HG03571 (cell line): Measurements from ENCODE around the gene KPNB1.

Experiments used
- ATAC-seq: cut with Tn5 transposase; IDR thresholded peaks from one replicate; pipeline ENCODE4 v1.9.1; 2021; ENCODE audit not compliant: unreplicated experiment

KPNB1 gene

GRCh38 chr17:47696717-47697642 lies 47.3 kb downstream of the KPNB1 start:
- no peak for ATAC-seq

GRCh38 chr17:47697906-47698711 lies 48.4 kb downstream of the KPNB1 start:
- ATAC-seq, result no peak

- ATAC-seq, result no peak
Observed at GRCh38 chr17:47698749-47699535, 49.2 kb downstream of the KPNB1 start.

- ATAC-seq, result no peak
Observed at GRCh38 chr17:47699536-47699840, 49.8 kb downstream of the KPNB1 start.

- ATAC-seq, result no peak
Observed at GRCh38 chr17:47700471-47701449, 51.0 kb downstream of the KPNB1 start.

- ATAC-seq, result no peak
Observed at GRCh38 chr17:47701608-47702007, 51.9 kb downstream of the KPNB1 start.

- ATAC-seq, result no peak
Observed at GRCh38 chr17:47702391-47702995, 52.8 kb downstream of the KPNB1 start.

GRCh38 chr17:47703191-47703591 lies 53.5 kb downstream of the KPNB1 start:
- no peak for ATAC-seq

- no peak for ATAC-seq
Observed at GRCh38 chr17:47703671-47704070, 54.0 kb downstream of the KPNB1 start.

GRCh38 chr17:47704116-47704515 lies 54.4 kb downstream of the KPNB1 start:
- no peak for ATAC-seq

- no peak for ATAC-seq
Observed at GRCh38 chr17:47704736-47705135, 55.0 kb downstream of the KPNB1 start.

- no peak for ATAC-seq
Observed at GRCh38 chr17:47705536-47706530, 56.1 kb downstream of the KPNB1 start.

GRCh38 chr17:47707056-47707804 lies 57.5 kb downstream of the KPNB1 start:
- ATAC-seq, result no peak

- ATAC-seq, result no peak
Observed at GRCh38 chr17:47707884-47708283, 58.2 kb downstream of the KPNB1 start.

- no peak for ATAC-seq
Observed at GRCh38 chr17:47708312-47708863, 58.7 kb downstream of the KPNB1 start.

- no peak for ATAC-seq
Observed at GRCh38 chr17:47708864-47709541, 59.3 kb downstream of the KPNB1 start.

GRCh38 chr17:47709594-47709993 lies 59.9 kb downstream of the KPNB1 start:
- ATAC-seq, result no peak
